Coronary artery (tissue), 2 donors: ENCODE results near the gene SUSD3.

ENCODE experiments used
- DNase-seq: peaks from one replicate; pipeline ENCODE4 v3.0.0-alpha.2; 2017; ENCODE audit warnings: low spot score
- H3K27ac ChIP-seq, 2 donors: fragments of 200-600 bp; sonication (generic); one replicate each; pipeline ENCODE4 v1.5.1; 2016 to 2019
- H3K4me3 ChIP-seq: fragments of 200-600 bp; sonication (generic); 2 replicates; pipeline ENCODE4 v1.5.1; 2016; ENCODE audit warnings: mild to moderate bottlenecking, moderate library complexity
- CTCF ChIP-seq: fragments of 200-600 bp; sonication (generic); IDR thresholded peaks from one replicate; pipeline ENCODE4 v1.5.1; 2019; ENCODE audit warnings: antibody characterized with exemption

SUSD3 gene

DNA sequence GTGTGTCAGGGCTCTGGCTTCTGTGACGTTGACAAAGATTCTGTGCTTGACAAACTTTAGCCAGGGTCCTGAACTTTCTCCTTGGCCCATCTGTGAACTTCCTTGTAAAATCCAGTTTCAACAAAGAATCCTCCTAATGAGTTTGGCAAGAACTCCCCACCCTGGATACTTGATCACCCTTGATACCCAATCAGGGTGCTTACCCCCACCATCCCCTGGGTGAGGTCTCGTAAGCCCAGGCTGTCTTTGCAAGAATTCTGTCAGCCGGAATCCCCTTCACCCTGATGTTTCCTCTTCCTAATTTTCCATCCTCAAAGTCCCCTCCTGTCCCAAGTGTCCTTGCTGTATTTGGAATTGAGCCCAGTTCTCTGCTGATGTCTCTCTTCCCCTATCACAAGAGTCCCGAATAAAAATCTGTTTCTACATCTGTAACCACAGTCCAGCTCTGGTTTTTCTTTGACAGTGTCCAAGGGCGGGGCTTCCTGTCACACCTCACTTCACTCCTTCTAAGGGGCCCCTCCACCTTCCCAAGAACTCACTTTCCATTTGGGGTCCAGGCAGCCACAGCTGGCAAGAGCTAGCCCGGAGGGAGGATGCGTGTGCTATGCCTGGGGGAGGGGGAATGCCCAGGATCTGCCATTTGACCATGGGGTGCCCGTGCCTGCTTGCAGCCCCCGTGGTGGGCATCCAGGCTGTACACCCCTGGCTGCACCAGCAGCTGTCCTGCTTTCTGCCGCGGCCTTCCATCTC lies 34.8 kb downstream of the SUSD3 start:
- DNase-seq = no peak
- Histone ChIP-seq H3K27ac (peak overlapping the region in 1 of 2 donors; percentile 98), H3K4me3 (no peak overlapping the region)
- no peak for TF ChIP-seq CTCF

DNA sequence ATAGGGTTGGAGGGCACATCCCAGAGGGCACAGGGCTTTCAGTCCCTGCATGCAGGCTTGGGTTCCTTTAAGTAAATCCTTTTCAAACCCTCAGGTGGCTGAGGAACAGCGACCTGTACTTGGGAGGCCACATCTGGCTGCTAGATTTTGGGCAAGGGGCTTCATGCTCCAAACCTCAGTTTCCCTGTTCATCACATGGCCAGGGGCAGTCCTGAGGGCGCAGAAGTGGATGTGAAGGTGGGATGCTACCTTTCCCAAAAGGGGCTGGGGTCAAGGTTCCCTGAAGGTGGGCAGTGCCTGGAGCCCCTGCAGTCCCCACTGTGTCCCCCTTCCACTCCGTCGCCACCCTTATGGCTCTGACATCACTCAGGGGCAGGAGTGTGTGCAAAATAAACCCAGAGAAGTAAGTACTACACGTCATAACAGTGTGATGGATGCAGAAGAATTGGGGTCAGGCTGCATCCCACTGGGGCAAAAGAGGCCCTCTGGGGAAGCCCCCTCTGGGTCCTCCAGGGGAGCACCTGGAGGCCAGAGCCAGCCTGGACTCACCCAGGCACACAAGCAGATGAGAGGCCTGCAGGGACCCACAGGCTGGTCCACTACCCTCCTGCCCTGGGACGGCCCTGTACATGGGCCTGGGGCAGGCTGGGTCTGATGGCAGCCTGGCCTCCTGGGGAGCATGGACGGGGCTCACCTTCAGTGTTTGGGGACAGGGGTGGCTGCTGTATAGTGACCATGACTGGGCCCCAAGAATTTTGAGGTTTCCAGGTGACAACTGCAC lies 35.6 kb downstream of the SUSD3 start:
- no peak for TF ChIP-seq CTCF
- peak; percentile 77 for DNase-seq
- Histone ChIP-seq H3K27ac (peak overlapping the region; percentile 92 to 98), H3K4me3 (no peak overlapping the region)

DNA sequence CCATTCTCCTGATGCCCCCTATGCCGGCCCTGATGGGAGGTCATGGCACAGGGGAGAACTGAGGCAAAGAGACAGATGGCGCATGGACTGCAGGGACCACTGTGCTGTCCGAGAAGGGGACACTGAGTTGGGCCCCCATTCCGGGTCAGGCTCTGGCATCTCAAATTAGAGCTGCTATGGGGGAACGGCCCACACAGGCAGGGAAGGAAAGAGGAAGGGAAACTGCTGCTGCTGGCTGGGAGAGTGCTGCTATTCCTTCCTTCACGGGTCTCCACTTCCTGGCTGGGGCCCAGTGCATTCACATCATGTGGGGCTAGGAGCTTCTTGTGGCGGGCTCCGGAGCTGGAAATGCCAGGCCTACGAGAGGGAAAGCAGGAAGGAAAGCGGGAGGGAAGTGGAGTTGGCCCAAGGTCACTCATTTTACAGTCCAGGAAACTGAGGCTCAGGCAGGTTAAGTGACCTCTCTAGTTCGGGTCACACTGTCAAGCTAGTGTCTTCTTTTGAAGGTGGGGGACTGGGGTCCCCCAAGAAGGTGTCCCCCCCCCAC lies 36.2 kb downstream of the SUSD3 start:
- no peak for DNase-seq
- H3K27ac ChIP-seq = peak overlapping the region; percentile 92 to 98
- no peak for TF ChIP-seq CTCF

GRCh38 chr9:93095205-93096130 lies 37.0 kb downstream of the SUSD3 start:
- DNase-seq = peak; percentile 100
- Histone ChIP-seq H3K27ac (peak overlapping the region; percentile 92 to 98), H3K4me3 (peak overlapping the region; percentile 91)
- TF ChIP-seq CTCF = no peak

More for the DNA sequence above, 36.2 kb downstream of the SUSD3 start:
- peak overlapping the region; percentile 74 for H3K4me3 ChIP-seq

- no peak for TF ChIP-seq CTCF
- Histone ChIP-seq H3K4me3 (peak within 1 kb of the TSS; percentile 91), H3K27ac (peak within 1 kb of the TSS; percentile 98)
- DNase-seq = no peak
Measured at GRCh38 chr9:93096131-93096802, 37.8 kb downstream of the SUSD3 start, which contains the start of gene CARD19. Gene CARD19 (plus strand): TSS chr9:93096217. CDS start chr9:93096346, 129 bp downstream.

- Histone ChIP-seq H3K4me3 (peak overlapping the region; percentile 91), H3K27ac (peak overlapping the region; percentile 97 to 98)
- TF ChIP-seq CTCF = no peak
- peak; percentile 80 for DNase-seq
Measured at GRCh38 chr9:93096811-93097382, 38.4 kb downstream of the SUSD3 start.
